HCT116 (cell line): Measurements from ENCODE around the gene MLYCD. TPM values are rescaled to one million over a fixed set of nuclear protein-coding genes. Genes with fewer than 3 reads are reported as not detected.

Source experiments
- ATAC-seq: fragments of 200-7000 bp; cut with Tn5 transposase; 2 replicates; pipeline ENCODE4 v1.9.1; 2020; ENCODE audit warnings: mild to moderate bottlenecking, moderate library complexity
- BruUV-seq: library from RNA; stranded (reverse); fragments of 400-500 nt; replicated peaks from 2 replicates; lab custom pipeline; 2021; lab: Mats Ljungman, UMichigan
- CTCF ChIA-PET: fragments of 300-600 bp; sonication (Branson Sonifier 250); formaldehyde crosslinking; loops from one replicate; lab custom pipeline; 2021; ENCODE audit warnings: antibody characterized with exemption; lab: Charles Lee
- POLR2A ChIA-PET: fragments of 300-600, 350-600 bp; sonication (Branson Sonifier 250); formaldehyde crosslinking; loops from one replicate; lab custom pipeline; 2021; ENCODE audit warnings: antibody characterized with exemption; lab: Charles Lee
- RAD21 ChIA-PET, 2 experiments: fragments of 300-600 bp; sonication (Branson Sonifier 250); formaldehyde crosslinking; loops; one replicate each; lab custom pipeline; 2023; ENCODE audit warnings: low total read pairs in 2 of 2; ENCODE audit not compliant: uncharacterized antibody in 2 of 2, unreplicated experiment in 2 of 2, low non-redundant PET in 1 of 2; lab: Charles Lee
- DNase-seq: peaks from one replicate; pipeline ENCODE4 v3.0.0-alpha.2; 2010; ENCODE audit warnings: low read depth, low spot score
- H2AFZ ChIP-seq: fragments of 200-600 bp; shearing (Covaris generic), sonication (generic); 2 replicates; pipeline ENCODE4 v1.6.1; 2017; ENCODE audit warnings: low read depth, mixed run types, mixed read lengths, antibody characterized with exemption, low read length; ENCODE audit not compliant: poor library complexity, severe bottlenecking
- H3K27ac ChIP-seq: 2 replicates; pipeline ENCODE4 v1.5.1; 2012; ENCODE audit warnings: low read depth, low read length
- H3K27me3 ChIP-seq: fragments of 200-600 bp; sonication (generic); 2 replicates; pipeline ENCODE4 v1.6.1; 2016; ENCODE audit warnings: mixed run types, low read length, mixed read lengths; ENCODE audit not compliant: insufficient read depth
- H3K36me3 ChIP-seq, 2 experiments: fragments of 200-500 bp in 1 of 2; fragments of 200-600 bp in 1 of 2; sonication (Bioruptor generic) in 1 of 2; sonication (generic) in 1 of 2; 2 replicates each; pipeline versions ENCODE4 v1.5.1 to v1.6.1; 2014 to 2016; ENCODE audit warnings: low read length in 2 of 2, inconsistent platforms in 1 of 2, mixed read lengths in 1 of 2, mixed run types in 1 of 2; ENCODE audit not compliant: insufficient read depth in 2 of 2, control insufficient read depth in 1 of 2
- H3K4me1 ChIP-seq, 2 experiments: fragments of 200-600 bp in 1 of 2; sonication (generic) in 1 of 2; 2 replicates each; pipeline versions ENCODE4 v1.5.1 to v1.6.1; 2012 to 2017; ENCODE audit warnings: low read length in 2 of 2, inconsistent platforms in 1 of 2, mild to moderate bottlenecking in 1 of 2, mixed read lengths in 1 of 2, mixed run types in 1 of 2, moderate library complexity in 1 of 2; ENCODE audit not compliant: insufficient read depth in 2 of 2, control insufficient read depth in 1 of 2
- H3K4me2 ChIP-seq: fragments of 200-600 bp; sonication (generic); 2 replicates; pipeline ENCODE4 v1.6.1; 2017; ENCODE audit warnings: mixed run types, low read length, mixed read lengths
- H3K4me3 ChIP-seq, 2 experiments: fragments of 200-600 bp in 1 of 2; sonication (generic) in 1 of 2; replicated peaks in 1 of 2; 2 replicates each; pipeline ENCODE4 v1.5.1; 2011 to 2016; ENCODE audit warnings: low read length in 2 of 2, control low read depth in 1 of 2, low read depth in 1 of 2, mild to moderate bottlenecking in 1 of 2, mixed read lengths in 1 of 2, mixed run types in 1 of 2
- H3K79me2 ChIP-seq: fragments of 200-600 bp; sonication (generic); 2 replicates; pipeline ENCODE4 v1.6.1; 2017; ENCODE audit warnings: mild to moderate bottlenecking, mixed run types, low read length, moderate library complexity, mixed read lengths; ENCODE audit not compliant: insufficient read depth
- H3K9ac ChIP-seq: fragments of 200-600 bp; sonication (generic); 2 replicates; pipeline ENCODE4 v1.6.1; 2016; ENCODE audit warnings: low read length, mixed read lengths
- H3K9me2 ChIP-seq: fragments of 200-600 bp; sonication (generic), shearing (Covaris generic); 2 replicates; pipeline ENCODE4 v1.6.1; 2017; ENCODE audit warnings: mixed run types, mild to moderate bottlenecking, moderate library complexity; ENCODE audit not compliant: insufficient read depth
- H3K9me3 ChIP-seq, 2 experiments: fragments of 200-500 bp in 1 of 2; fragments of 200-600 bp in 1 of 2; sonication (Bioruptor generic) in 1 of 2; sonication (generic) in 1 of 2; 2 replicates each; pipeline ENCODE4 v1.6.1; 2014 to 2017; ENCODE audit warnings: low read length in 2 of 2, mixed read lengths in 2 of 2, inconsistent platforms in 1 of 2, low read depth in 1 of 2, mild to moderate bottlenecking in 1 of 2, mixed run types in 1 of 2, moderate library complexity in 1 of 2; ENCODE audit not compliant: control insufficient read depth in 1 of 2, insufficient read depth in 1 of 2
- H4K20me1 ChIP-seq: fragments of 200-600 bp; sonication (generic), shearing (Covaris generic); 2 replicates; pipeline ENCODE4 v1.6.1; 2017; ENCODE audit warnings: mixed run types, mild to moderate bottlenecking, moderate library complexity; ENCODE audit not compliant: insufficient read depth
- CBX3 ChIP-seq: IDR thresholded peaks from 2 replicates; pipeline ENCODE4 v1.6.1; 2012; ENCODE audit warnings: low read depth
- CEBPB ChIP-seq: IDR thresholded peaks from 2 replicates; pipeline ENCODE4 v1.6.1; 2012; ENCODE audit warnings: low read depth
- ELF1 ChIP-seq: IDR thresholded peaks from 2 replicates; pipeline ENCODE4 v1.6.1; 2012; ENCODE audit warnings: low read depth, borderline replicate concordance
- EZH2 ChIP-seq: fragments of 200-600 bp; sonication (generic); IDR thresholded peaks from 2 replicates; pipeline ENCODE4 v1.6.1; 2017; ENCODE audit warnings: antibody characterized with exemption, mixed run types
- JUND ChIP-seq: IDR thresholded peaks from 2 replicates; pipeline ENCODE4 v1.6.1; 2012
- POLR2A ChIP-seq: IDR thresholded peaks from 2 replicates; pipeline ENCODE4 v1.7.0; 2011; ENCODE audit warnings: borderline replicate concordance; ENCODE audit not compliant: insufficient read depth, insufficient read length; ENCODE audit errors: extremely low read depth
- RAD21 ChIP-seq: IDR thresholded peaks from 2 replicates; pipeline ENCODE4 v1.6.1; 2012; ENCODE audit warnings: low read depth, mild to moderate bottlenecking
- SIN3A ChIP-seq: IDR thresholded peaks from 2 replicates; pipeline ENCODE4 v1.6.1; 2012; ENCODE audit warnings: low read depth
- SP1 ChIP-seq: IDR thresholded peaks from 2 replicates; pipeline ENCODE4 v1.6.1; 2012; ENCODE audit warnings: low read depth
- TCF7L2 ChIP-seq: IDR thresholded peaks from 2 replicates; pipeline ENCODE4 v1.7.0; 2011; ENCODE audit warnings: borderline replicate concordance, inconsistent platforms; ENCODE audit not compliant: insufficient read depth, insufficient read length; ENCODE audit errors: extremely low read depth
- YY1 ChIP-seq: IDR thresholded peaks from 2 replicates; pipeline ENCODE4 v1.6.1; 2011; ENCODE audit warnings: low read length, low read depth, moderate library complexity, mild to moderate bottlenecking; ENCODE audit not compliant: insufficient replicate concordance; ENCODE audit errors: extremely low read depth
- ZFX ChIP-seq: fragments of 450-650 bp; IDR thresholded peaks from 2 replicates; pipeline ENCODE4 v1.6.1; 2017
- intact Hi-C: fragments of 100-400 bp; cut with micrococcal nuclease; formaldehyde crosslinking; loops from 2 replicates; pipeline ENCODE4 v1.10.0; 2022
- total RNA-seq: library from RNA; stranded (reverse); gene quantifications from one replicate; pipeline ENCODE4 v1.2.1, GENCODE V29; 2021; ENCODE audit not compliant: unreplicated experiment

Gene MLYCD
- total RNA-seq, 1 experiment from 2014 or later = 3.9 TPM

GRCh38 chr16:83930730-83931500, 32.0 kb downstream of the MLYCD start:
- no peak for ATAC-seq
- DNase-seq = no peak
- Histone ChIP-seq H3K9ac (no peak overlapping the region), H4K20me1 (no peaks in the 10 kb centered on the region), H3K4me1 (peaks cover 7 to 26% of the 10 kb centered on the region in 2 experiments), H3K9me3 (no peaks in the 10 kb centered on the region), H3K27ac (no peak overlapping the region), H3K27me3 (no peaks in the 10 kb centered on the region), H3K4me3 (no peak overlapping the region), H3K4me2 (no peak overlapping the region), H2AFZ (no peak overlapping the region), H3K9me2 (no peaks in the 10 kb centered on the region), H3K36me3 (no peaks in the 10 kb centered on the region), H3K79me2 (no peaks in the 10 kb centered on the region)
- CTCF ChIA-PET = no interaction called here
- intact Hi-C loops = no loop called here
- BruUV-seq = no TSS peak
- TF ChIP-seq CBX3 = no peak
- no peak for TF ChIP-seq ZFX
- no peak for TF ChIP-seq POLR2A
- POLR2A ChIA-PET = no interaction called here
- RAD21 ChIA-PET = no interaction called here

- TF ChIP-seq ELF1 (no peak), SP1 (no peak), TCF7L2 (no peak), ZFX (no peak), CEBPB (no peak), RAD21 (no peak), SIN3A (no peak), YY1 (no peak), EZH2 (no peak), JUND (no peak)
- no peak for DNase-seq
- Histone ChIP-seq H3K9me3 (no peaks in the 10 kb centered on the region), H3K9me2 (no peaks in the 10 kb centered on the region), H3K9ac (no peak overlapping the region), H3K79me2 (no peaks in the 10 kb centered on the region), H3K4me2 (no peak overlapping the region), H4K20me1 (no peaks in the 10 kb centered on the region), H3K27ac (no peak overlapping the region), H2AFZ (no peak overlapping the region), H3K4me1 (peaks cover 5 to 21% of the 10 kb centered on the region in 2 experiments), H3K27me3 (no peaks in the 10 kb centered on the region), H3K4me3 (no peak overlapping the region), H3K36me3 (no peaks in the 10 kb centered on the region)
- POLR2A ChIA-PET = no interaction called here
- CTCF ChIA-PET = no interaction called here
- RAD21 ChIA-PET = no interaction called here
- intact Hi-C loops = no loop called here
- no TSS peak for BruUV-seq
- no peak for ATAC-seq
These were observed 32.6 kb downstream of the MLYCD start for GRCh38 chr16:83931556-83931955.
